GM21423 (cell line): ENCODE data around the gene BTBD9.

ENCODE experiments used
- ATAC-seq: cut with Tn5 transposase; IDR thresholded peaks from one replicate; pipeline ENCODE4 v1.9.1; 2021; ENCODE audit warnings: mild to moderate bottlenecking, moderate library complexity; ENCODE audit not compliant: unreplicated experiment

The BTBD9 gene

DNA sequence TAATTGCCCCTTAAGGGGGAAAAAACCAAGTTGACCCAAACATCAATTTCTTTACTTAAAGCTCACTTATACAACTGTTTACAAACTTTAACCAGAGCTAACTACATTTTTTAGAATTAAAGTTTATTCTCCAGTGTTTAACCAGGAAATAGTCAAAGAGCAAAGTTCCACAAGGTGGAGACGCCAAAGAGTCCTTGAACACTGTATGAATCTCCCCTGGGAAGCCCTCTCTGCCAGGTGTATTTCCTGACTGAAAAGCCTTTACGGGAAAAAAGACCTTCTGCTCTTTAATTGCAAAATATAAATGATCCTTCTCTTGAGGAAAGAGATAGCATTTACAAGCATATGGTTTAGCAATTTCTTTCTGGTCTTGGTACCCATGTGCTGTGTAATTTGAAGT lies 36.2 kb downstream of the BTBD9 start:
- no peak for ATAC-seq

GRCh38 chr6:38599966-38600550 lies 39.7 kb downstream of the BTBD9 start:
- ATAC-seq, result no peak

GRCh38 chr6:38599261-38599660 lies 40.5 kb downstream of the BTBD9 start:
- ATAC-seq, result no peak

DNA sequence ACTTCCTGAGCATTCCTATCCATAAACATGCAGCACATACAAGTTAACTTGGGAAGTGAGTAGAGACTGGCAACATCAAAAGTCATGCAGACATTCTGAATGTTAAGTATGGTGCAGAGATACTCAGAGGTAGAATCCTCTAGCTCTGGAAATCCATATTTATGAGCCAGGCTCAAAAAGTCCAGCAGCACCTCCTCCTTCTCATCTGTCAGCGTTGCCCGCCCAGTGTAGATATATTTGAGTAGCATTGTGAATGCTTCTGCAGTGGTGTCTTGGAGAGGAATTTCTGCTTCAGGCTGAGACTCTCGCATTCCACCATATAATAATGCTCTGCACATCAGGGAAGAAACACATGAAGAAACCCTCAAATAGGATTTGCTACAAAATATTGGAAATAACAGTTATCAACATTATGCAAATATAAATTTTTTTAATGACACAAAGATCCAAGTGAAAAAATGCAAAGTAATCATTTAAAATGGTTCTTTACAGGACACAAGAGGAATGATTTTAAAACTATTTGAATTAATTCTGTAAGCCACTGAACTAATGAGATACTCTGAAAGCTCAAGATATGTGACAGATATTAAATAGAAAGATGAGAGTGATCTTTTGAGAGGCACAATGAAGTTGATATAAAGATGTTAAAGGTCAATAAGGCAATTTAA lies 45.6 kb downstream of the BTBD9 start:
- ATAC-seq, result no peak

DNA sequence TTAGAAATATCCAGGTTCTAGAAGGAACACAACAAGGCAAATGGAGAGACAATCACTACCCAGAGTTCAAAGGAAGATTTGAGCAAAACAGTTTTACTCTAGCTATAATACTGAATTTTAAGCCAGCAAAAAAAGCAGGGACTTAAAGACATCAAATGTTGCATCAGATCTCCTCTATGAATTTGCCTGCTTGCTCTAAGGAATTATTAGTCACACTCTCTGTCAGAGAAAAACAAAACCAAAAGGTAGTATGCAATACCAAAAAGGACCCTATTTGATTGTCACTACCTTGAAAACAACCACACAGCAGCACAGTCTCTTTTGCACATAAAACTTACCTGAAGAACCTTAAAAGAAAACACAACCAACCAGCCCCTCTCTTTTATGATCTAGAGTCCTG lies 46.3 kb downstream of the BTBD9 start:
- ATAC-seq, result no peak

- ATAC-seq, result no peak
These were observed 48.3 kb downstream of the BTBD9 start for GRCh38 chr6:38591439-38591838.

DNA sequence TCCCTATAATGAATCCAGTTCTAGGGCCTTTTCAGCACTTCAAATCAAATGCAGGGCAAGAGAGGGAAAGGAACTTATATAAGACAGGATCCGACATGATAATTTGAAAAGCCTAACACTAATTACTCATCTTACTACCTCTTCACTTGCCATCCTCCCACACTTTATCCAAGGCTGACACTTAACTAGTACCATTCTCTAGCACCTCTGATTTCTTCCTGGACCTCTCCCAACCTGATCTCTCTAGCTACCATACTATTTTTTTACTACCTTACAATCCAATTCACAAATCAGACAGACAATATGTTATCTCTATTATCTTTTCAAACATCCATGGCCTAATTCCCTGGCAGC lies 50.4 kb downstream of the BTBD9 start:
- no peak for ATAC-seq

- ATAC-seq, result no peak
These were observed 50.9 kb downstream of the BTBD9 start for GRCh38 chr6:38588631-38589366.

GRCh38 chr6:38587766-38588362 lies 51.9 kb downstream of the BTBD9 start:
- ATAC-seq, result no peak

GRCh38 chr6:38586992-38587391 lies 52.7 kb downstream of the BTBD9 start:
- no peak for ATAC-seq

DNA sequence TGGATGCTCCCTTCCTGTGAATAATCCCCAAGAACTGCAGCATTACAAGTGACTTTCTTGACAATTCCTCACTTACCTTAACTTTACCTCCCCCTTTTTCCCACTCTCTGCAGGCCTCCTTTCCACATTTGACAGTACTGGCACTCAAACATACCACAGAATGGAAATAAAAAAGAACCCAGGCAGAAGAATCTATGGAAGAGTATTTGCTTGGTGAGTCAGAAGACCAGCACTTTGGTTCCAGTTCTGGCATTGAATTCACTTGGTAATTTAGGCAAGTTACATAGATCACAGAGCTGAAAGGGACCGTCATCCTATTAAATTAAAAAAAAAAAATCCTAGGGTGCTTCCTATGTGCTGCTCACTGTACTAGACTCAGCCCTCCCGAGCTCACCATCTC lies 55.0 kb downstream of the BTBD9 start:
- ATAC-seq, result no peak

- no peak for ATAC-seq
These were observed 56.2 kb downstream of the BTBD9 start for GRCh38 chr6:38583523-38583922.

- no peak for ATAC-seq
These were observed 59.7 kb downstream of the BTBD9 start for GRCh38 chr6:38580030-38580429.

GRCh38 chr6:38579010-38579628 lies 60.6 kb downstream of the BTBD9 start:
- no peak for ATAC-seq

DNA sequence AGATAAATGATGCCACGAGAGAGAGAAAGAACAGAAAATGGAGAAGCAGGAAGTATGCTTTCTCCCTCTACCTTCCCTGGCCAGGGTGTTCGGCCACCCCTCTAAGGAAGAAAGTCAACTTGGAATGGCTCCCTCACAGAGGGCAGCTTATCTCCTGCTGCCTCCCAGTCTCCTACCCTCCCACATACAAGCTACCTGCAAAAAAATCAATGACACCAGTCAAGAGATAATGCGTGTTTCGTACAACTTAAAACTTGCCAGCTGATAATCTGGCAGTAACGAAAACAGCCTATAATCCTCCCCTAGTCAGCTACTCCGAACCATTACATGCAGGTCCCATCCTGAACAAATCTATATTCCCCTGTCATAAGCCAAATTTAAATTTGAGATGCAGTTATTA lies 61.7 kb downstream of the BTBD9 start:
- no peak for ATAC-seq

GRCh38 chr6:38577492-38577891 lies 62.2 kb downstream of the BTBD9 start:
- ATAC-seq, result no peak

DNA sequence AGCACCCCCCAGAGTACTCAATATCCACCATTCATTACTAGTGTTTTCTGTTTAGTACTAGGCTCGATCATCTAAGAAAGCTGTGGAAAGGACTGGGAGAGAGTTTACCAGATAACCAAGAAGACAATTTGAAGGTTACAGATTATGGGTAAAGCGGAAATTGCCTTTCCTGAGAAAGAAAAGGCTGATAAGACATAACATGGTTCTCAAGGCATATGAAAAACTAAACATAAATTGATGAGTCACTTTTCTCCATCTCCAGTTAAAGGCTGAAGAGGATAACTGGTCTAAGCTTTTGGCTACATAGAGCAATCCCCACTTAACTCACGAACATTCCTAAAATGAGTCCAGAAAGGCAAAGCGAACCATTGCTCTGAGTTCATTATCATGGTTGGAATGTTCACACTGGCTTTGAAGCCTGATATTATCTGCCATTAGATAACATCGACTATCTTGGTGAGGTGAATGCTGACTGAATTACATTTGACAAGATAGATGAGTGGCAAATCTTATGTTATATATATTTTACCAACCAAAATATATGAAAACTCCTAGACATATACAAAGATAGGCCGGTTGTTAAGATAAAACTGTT lies 65.8 kb downstream of the BTBD9 start:
- no peak for ATAC-seq

DNA sequence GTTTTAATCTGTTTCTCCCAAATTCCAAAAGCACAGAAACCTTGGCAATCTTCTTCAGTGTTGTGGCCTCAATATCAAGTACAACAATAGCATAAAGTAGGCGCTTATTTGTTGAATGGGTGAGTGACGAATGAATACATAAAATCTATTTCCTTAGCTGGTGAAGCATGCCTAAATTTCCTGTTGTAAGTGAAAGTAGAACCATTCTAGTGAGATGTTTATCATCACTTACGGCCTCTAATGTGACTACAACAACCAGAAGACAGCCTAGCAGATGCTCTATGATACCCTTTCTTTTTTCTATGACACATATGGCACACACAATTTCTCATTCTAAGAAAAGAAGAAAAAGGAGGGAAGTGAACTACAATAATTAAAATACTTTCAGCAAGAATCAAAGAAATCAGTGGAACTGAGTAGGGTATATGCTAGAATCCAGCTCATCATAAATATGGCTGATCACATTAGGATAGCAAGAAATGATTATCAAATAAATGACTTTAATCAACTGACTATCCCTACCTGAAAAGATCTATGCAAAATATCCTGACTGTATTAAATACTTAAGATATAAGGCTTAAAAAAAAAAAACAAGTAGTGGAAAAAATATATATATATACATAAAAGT lies 67.4 kb downstream of the BTBD9 start:
- ATAC-seq, result peak; percentile 76

DNA sequence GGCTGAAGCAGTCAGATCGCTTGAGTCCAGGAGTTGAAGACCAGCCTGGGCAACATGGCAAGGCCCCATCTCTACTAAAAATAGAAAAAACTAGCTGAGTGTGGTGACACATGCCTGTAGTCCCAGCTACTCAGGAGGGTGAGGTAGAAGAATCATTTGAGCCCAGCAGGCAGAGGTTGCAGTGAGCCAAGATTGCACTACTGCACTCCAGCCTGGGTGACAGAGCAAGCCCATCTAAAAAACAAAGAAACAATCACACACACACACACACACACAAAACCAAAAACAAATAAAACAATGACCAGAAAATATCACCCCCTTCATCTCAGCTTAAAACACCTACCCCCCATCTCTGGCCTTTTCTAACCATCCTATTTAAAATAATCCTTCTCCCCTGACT lies 68.0 kb downstream of the BTBD9 start:
- no peak for ATAC-seq

GRCh38 chr6:38570750-38571149 lies 69.0 kb downstream of the BTBD9 start:
- ATAC-seq, result no peak

- ATAC-seq, result no peak
These were observed 72.3 kb downstream of the BTBD9 start for GRCh38 chr6:38567436-38567835.
